HG02885 (cell line): ENCODE results near the gene POMGNT2.

Experiments used
- ATAC-seq: cut with Tn5 transposase; IDR thresholded peaks from one replicate; pipeline ENCODE4 v1.9.1; 2021; ENCODE audit warnings: mild to moderate bottlenecking; ENCODE audit not compliant: unreplicated experiment, poor library complexity

POMGNT2 gene

DNA sequence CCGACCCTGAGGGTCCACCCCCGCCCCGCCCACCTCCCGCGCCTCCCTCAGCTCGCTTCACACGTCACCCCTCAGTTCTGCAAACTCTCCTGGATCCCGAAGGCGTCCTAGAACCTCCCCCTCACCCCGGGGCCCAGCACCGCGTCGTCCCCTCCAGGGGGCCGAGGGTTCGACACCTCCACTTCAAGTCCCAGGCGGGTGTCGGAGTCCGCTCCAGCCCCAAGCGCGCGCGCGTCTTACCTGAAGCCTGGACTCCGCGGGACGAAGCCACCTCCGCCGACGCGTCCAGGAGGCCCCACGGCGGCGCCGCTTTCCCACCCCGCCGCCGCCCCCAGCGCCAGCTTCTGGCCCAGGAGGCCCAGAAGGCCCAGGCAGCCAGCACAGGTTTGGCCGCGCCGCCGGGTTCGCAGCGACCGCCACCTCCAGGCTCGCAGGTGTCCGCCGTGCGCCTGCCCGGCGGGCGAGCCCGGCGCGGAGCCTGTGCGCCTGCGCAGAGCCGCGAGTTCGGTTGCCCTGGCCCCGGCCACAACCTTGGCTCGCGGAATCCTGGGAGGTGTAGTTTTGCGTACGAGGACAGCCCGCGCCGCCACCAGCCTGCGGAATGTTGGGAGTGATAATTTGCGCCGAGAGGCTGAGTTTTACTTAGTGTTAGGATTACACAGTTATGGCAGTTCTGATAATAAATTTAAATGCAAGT, at the start of gene POMGNT2:
Gene POMGNT2, minus strand, starts transcription at position 484 of the 697 bp plus-strand sequence. CDS start 24,648 bp downstream, outside the sequence.
- peak; percentile 97 for ATAC-seq

DNA sequence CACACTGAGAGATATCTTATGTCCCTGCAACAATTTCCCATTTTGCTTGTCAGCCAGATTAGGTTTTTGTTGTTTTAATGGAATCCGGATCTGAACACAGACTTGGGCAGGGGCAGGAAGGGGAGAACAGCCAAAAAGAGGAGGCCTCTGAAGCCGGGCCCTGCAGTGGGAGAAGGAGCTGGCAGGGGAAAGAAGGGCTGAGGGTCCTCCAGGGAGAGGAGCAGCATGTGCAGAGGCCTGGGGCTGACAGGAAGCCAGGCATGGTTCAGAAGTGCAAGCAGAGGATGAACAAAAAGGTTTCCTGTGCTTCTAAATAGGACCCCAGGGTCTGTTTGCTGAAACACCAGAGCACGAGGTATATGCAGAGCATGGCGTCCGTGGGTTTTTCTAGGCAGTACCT, 49.1 kb upstream of the POMGNT2 start:
- ATAC-seq: no peak

- no peak for ATAC-seq
Measured at GRCh38 chr3:43153216-43154083, 47.6 kb upstream of the POMGNT2 start.

GRCh38 chr3:43152649-43153048, 46.8 kb upstream of the POMGNT2 start:
- no peak for ATAC-seq

DNA sequence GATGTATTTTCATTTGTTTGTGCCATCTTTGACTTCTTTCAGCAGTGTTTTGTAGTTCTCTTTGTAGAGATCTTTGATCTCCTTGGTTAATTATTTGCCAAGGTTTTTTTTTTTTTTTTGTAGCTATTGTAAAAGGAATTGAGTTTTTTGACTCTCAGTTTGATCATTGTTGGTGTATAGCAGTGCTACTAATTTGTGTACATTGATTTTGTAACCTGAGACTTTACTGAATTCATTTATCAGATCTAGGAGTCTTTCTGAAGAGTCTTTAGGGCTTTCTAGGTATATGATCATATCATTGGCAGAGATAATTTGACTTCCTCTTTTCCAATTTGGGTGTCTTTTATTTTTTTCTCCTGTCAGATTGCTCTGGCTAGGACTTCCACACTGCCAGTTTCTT, 42.2 kb upstream of the POMGNT2 start:
- ATAC-seq: no peak

- no peak for ATAC-seq
Measured at GRCh38 chr3:43146599-43146998, 40.7 kb upstream of the POMGNT2 start.

DNA sequence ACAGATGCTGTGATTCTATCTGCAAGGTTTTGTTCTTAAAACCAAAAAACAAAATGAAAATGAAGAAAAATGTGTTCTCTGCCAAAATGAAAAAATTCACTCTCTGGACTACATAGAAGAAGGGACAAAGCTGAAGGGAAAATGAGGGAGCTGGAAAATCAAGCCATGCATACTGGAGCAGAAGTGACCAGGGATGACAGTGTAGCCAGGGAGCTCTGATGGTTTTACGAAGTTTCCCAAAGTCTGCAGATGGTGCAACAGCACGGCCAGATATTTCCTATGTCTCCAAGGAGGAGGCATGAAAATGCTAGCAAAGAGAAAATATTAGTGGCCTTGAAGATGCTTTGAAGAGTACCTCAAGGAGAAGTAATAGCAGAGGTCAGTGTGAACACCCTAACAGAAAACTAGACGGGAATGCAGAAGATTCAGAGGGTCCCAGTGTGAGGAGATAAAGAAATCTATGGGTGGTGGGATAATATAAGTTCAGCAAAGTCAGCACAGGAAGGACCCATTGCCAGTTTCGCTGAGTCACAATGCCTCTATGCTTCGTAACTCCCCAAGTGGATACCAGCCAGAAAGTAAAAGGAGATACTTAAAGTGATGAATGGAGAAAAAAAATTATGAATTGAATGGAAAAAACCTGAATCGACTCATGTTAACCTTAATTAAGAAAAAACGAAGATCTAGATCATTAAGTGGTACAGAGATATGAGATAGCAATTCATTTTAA, 39.0 kb upstream of the POMGNT2 start:
- no peak for ATAC-seq

GRCh38 chr3:43142472-43142871, 36.6 kb upstream of the POMGNT2 start:
- no peak for ATAC-seq

DNA sequence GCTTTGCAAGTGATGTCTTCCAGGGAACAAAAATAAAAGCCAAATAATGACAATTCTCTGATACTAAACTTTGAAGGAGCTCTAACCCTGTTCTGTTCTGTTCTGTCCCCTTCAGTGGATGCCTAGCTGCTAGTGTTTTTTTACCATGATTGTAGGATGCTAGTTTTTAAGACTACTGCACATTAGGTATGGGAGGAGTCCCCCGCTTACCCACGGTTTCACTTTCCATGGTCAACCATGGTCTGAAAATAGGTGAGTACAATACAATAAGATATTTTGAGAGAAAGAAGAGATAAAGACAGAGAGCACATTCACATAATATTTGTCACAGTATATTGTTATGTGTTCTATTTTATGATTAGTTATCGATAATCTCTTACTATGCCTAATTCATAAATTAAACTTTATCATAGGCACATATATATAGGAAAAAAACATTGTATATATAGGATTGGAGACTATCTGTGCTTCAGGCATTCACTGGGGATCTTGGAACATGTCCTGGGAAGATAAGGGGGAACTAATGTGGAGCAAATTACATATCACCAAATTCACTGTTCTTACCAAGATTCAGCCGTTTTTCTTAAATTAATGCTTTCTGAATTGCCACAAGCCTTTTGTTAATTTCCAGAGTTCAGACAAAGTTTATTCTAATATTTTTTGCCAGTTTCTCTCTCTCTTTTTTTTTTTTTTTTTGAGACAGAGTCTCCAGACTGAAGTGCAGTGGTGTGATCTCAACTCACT, 32.8 kb upstream of the POMGNT2 start:
- no peak for ATAC-seq

DNA sequence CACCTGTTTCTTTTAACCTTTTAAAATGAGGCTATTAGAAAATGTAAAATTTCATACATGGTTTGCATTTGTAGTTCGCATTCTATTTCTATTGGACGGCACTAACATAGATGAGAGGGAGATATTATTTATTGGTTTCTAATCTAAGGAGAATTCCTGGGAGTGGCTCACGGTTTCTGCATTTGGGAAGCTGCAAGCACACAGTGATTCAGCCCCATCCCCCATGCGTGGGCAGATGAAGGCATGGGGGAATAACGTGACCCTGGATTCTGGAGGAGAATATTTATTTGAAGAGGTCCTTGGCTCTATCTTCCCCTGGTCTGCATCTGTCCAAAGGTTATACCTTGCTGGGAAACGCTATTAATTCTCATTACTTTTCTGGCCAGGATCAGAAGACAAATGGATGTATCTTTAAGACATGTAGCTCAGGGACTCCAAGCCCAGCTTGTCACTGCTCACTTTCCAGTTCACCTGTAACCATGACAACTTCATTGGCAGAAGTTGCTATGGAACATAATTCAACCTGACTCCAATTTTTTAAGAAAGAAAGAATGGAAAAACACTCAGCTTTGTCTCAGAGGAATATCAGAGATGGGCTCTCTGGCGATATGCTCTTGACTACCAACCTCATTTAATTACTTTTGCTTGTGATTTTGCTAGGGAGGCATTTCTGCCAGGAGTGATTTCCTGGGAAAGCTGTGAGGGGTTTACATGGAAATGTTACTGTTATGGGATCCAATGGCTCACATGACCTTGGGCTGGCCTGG, 27.2 kb upstream of the POMGNT2 start:
- ATAC-seq: no peak

- no peak for ATAC-seq
Measured at GRCh38 chr3:43132193-43132592, 26.3 kb upstream of the POMGNT2 start.

GRCh38 chr3:43128464-43128863, 22.6 kb upstream of the POMGNT2 start:
- no peak for ATAC-seq

- ATAC-seq: no peak
Measured at GRCh38 chr3:43126536-43126935, 20.7 kb upstream of the POMGNT2 start.

GRCh38 chr3:43123895-43124294, 18.0 kb upstream of the POMGNT2 start:
- ATAC-seq: no peak

DNA sequence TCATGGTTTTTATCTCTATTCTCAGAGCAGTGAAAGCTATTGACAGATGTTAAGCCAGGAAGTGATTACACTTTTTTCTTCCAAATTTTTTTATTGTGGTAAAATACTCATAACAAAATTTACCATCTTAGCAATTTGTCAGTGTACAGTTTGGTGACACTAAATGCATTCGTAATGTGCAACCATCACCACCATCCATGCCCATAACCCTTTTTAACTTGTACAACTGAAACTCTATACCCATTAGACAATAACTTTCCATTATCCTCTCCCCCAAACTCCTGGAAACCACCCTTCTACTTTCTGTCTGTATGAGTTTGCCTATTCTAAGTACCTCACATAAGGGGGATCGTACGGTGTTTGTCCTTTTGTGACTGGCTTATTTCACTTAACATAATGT, 15.1 kb upstream of the POMGNT2 start:
- no peak for ATAC-seq

GRCh38 chr3:43117257-43117656, 11.4 kb upstream of the POMGNT2 start:
- no peak for ATAC-seq

GRCh38 chr3:43113671-43114070, 7.8 kb upstream of the POMGNT2 start:
- no peak for ATAC-seq

GRCh38 chr3:43106293-43106628, 382 bp upstream of the POMGNT2 start:
- ATAC-seq: no peak

GRCh38 chr3:43104660-43105595, 951 bp downstream of the POMGNT2 start:
- ATAC-seq: no peak
